ENCODE data around the gene GMCL2. TPM values are rescaled to one million over a fixed set of nuclear protein-coding genes. Genes with fewer than 3 reads are reported as not detected.

The GMCL2 gene
- not detected in 2 replicates for total RNA-seq (2021)
- long read RNA-seq, partial matches to known transcripts: 0 of 1 reads
- long read RNA-seq, other reads (novel, unspliced or antisense): 0 of 1 reads

- H3K14ac ChIP-seq (ENCODE audit: insufficient read depth, low read length): no peak within 1 kb of the TSS
- TF ChIP-seq, protein P1, sequence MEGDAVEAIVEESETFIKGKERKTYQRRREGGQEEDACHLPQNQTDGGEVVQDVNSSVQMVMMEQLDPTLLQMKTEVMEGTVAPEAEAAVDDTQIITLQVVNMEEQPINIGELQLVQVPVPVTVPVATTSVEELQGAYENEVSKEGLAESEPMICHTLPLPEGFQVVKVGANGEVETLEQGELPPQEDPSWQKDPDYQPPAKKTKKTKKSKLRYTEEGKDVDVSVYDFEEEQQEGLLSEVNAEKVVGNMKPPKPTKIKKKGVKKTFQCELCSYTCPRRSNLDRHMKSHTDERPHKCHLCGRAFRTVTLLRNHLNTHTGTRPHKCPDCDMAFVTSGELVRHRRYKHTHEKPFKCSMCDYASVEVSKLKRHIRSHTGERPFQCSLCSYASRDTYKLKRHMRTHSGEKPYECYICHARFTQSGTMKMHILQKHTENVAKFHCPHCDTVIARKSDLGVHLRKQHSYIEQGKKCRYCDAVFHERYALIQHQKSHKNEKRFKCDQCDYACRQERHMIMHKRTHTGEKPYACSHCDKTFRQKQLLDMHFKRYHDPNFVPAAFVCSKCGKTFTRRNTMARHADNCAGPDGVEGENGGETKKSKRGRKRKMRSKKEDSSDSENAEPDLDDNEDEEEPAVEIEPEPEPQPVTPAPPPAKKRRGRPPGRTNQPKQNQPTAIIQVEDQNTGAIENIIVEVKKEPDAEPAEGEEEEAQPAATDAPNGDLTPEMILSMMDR (conservative IDR thresholded peaks at IDR 0.05): no peak
- H3K56ac ChIP-seq (ENCODE audit: insufficient read length, low read depth, low read length): no peak within 1 kb of the TSS
- H3K4me1 Mint-ChIP-seq: peaks cover 6 to 7% of the 10 kb centered on the region in 2 experiments
- no peak within 1 kb of the TSS for H3K9ac ChIP-seq (ENCODE audit: extremely low read depth, insufficient read length, low read length)
- H3K9me3 Mint-ChIP-seq: peaks cover 6 to 10% of the 10 kb centered on the region in 2 experiments
- no peaks in the 10 kb centered on the region for H4K20me1 ChIP-seq (ENCODE audit: control insufficient read depth, insufficient read depth, insufficient read length)
- no peak within 1 kb of the TSS for H3K18ac ChIP-seq (ENCODE audit: insufficient read length, low read depth, low read length)
- H3K23me2 ChIP-seq (ENCODE audit: insufficient read length, low read depth, low read length, poor library complexity, severe bottlenecking): no peaks in the 10 kb centered on the region
- no peak for DNase-seq
- H3K9me3 ChIP-seq (ENCODE audit: control insufficient read depth, low read depth, low read length): no peaks in the 10 kb centered on the region
- no peak within 1 kb of the TSS for H3K27ac Mint-ChIP-seq
- H3K4me2 ChIP-seq (ENCODE audit: insufficient read depth, insufficient read length, low read length): no peak within 1 kb of the TSS
- no peaks in the 10 kb centered on the region for H3K27me3 ChIP-seq (ENCODE audit: insufficient read depth, low read length)
- H4K91ac ChIP-seq (ENCODE audit: insufficient read length, low read depth, low read length): no peak within 1 kb of the TSS
- no peak within 1 kb of the TSS for H2BK20ac ChIP-seq (ENCODE audit: low read depth, low read length, poor library complexity, severe bottlenecking)
- peaks cover 3% of the 10 kb centered on the region for H3K27me3 Mint-ChIP-seq (ENCODE audit: low read depth)
- H3K23ac ChIP-seq (ENCODE audit: insufficient read length, low read depth, low read length): no peak within 1 kb of the TSS
- no peak within 1 kb of the TSS for H3K4ac ChIP-seq (ENCODE audit: low read depth, low read length)
- H2AFZ ChIP-seq (ENCODE audit: low read length): no peak within 1 kb of the TSS
- no peak within 1 kb of the TSS for H3K4me3 Mint-ChIP-seq
- no peak within 1 kb of the TSS for H2BK120ac ChIP-seq (ENCODE audit: low read depth, low read length, poor library complexity, severe bottlenecking)
- H3T11ph ChIP-seq (ENCODE audit: low read length): no peak within 1 kb of the TSS
- no peaks in the 10 kb centered on the region for H3K79me1 ChIP-seq (ENCODE audit: insufficient read depth, low read depth, low read length, poor library complexity, severe bottlenecking)
- no CpG with 5 or more reads among the region's 27 CpGs for WGBS (ENCODE audit: extremely low coverage, insufficient read length, low lambda C conversion rate)
- no peak within 1 kb of the TSS for H4K8ac ChIP-seq (replicated peaks; ENCODE audit: insufficient read length, low read depth, low read length)
- no peak within 1 kb of the TSS for H2BK12ac ChIP-seq (ENCODE audit: insufficient read length, low read depth, low read length)
- H3K4me1 ChIP-seq (ENCODE audit: insufficient read depth, low read length): peaks cover 1% of the 10 kb centered on the region; the same call in 1 of the 2 replicates
- H3K79me2 ChIP-seq (ENCODE audit: insufficient read depth, low read length): no peaks in the 10 kb centered on the region
- no peak within 1 kb of the TSS for H2BK5ac ChIP-seq (ENCODE audit: insufficient read length, low read length)
- H3K36me3 Mint-ChIP-seq (ENCODE audit: insufficient read depth in 1 of 3, low read depth in 3 of 3): peaks cover 0 to 4% (median 4%) of the 10 kb centered on the region in 3 experiments; a peak in 4 of 7 replicates
- no peak within 1 kb of the TSS for H2BK15ac ChIP-seq (ENCODE audit: low read depth, low read length)
- no peak within 1 kb of the TSS for H3K27ac ChIP-seq (ENCODE audit: insufficient read length, low read depth, low read length)
- no peak within 1 kb of the TSS for H4K5ac ChIP-seq (ENCODE audit: insufficient read length, low read depth, low read length)
- H2AK5ac ChIP-seq (ENCODE audit: insufficient read length, low read length): no peak within 1 kb of the TSS
These were observed at the start of gene GMCL2 for GRCh38 chr5:178187014-178187413. TSS of gene GMCL2 (minus strand) at chr5:178187371. CDS start at chr5:178187299, 72 bp downstream.

Measured in H9 (cell line).